Stimulated activated CD8-positive, alpha-beta memory T cell treated with anti-CD3 and anti-CD28 coated beads, Interleukin-2, amount 100 ng/mL, for 48 hours (primary cell): ENCODE data around the gene PTH1R.

ENCODE experiments used
- DNase-seq, 2 donors: peaks; one replicate each; pipeline ENCODE4 v3.0.0-alpha.2; 2020; ENCODE audit warnings: low read depth in 2 of 2

The PTH1R gene

DNA sequence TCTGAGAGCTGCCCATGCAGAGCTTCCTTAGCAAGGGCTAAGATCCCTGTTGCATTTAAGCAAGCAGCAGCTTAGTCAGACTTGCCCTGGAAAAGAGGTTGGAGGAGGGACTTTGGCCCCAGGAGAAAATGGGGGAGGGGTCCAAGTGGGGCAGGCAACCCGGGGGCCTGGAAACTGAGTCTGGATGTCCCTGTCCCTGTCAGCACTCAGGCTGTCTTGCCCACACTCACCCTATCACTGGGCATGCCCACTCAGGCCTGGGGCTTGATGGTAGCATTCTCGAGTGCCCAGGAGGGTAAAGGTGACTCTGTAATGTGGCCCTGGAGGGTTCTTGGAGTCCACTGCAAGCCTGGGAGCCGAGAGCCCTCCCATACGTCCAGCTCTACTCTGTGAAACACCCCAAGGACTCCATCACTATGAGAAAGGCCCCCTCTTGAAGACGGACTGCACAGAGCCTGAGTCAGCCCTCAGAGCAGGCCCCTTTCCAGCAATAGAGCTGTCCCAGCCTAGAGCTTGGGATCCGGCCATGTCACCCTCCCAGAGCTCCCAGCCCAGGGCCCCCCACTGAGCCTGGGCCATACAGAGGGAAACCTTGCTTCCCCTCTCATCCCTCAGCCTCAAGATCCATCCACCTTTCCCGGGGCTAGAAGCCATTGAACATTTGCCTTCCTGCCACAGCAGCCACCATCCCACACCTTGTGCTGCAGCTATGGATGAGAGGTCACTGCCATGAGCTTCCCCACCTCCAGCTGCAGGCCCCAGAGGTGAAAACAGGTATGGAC is 27.6 kb upstream of the PTH1R start:
- DNase-seq = no peak

GRCh38 chr3:46850468-46850779 is 27.1 kb upstream of the PTH1R start:
- no peak for DNase-seq

- DNase-seq = no peak
These were observed 25.9 kb upstream of the PTH1R start for GRCh38 chr3:46851364-46852333.

DNA sequence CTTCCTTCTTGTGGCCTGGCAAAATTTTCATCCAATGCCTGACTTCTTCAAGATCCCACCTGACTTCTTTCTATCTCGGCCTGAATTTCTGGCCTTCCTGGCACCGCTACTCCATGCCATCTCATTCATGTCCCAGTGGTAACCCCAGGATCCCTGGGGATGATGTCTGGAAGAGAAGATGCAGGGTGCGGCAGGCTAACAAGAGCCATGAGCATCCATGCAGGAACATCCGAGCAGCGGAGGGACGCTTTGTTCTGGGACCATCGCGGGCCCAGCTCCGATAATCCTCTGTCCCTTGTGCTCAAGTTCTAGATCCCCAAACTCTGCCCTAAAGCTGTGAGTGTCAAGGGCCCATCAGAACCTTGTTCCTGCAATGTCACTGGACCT is 25.2 kb upstream of the PTH1R start:
- no peak for DNase-seq

- no peak for DNase-seq
These were observed 24.6 kb upstream of the PTH1R start for GRCh38 chr3:46852839-46853355.

- no peak for DNase-seq
These were observed 23.8 kb upstream of the PTH1R start for GRCh38 chr3:46853441-46854415.

GRCh38 chr3:46854555-46854991 is 22.9 kb upstream of the PTH1R start:
- DNase-seq = no peak

GRCh38 chr3:46856576-46857471 is 20.7 kb upstream of the PTH1R start:
- DNase-seq = no peak

GRCh38 chr3:46857485-46858341 is 19.8 kb upstream of the PTH1R start:
- no peak for DNase-seq

GRCh38 chr3:46858456-46858855 is 19.1 kb upstream of the PTH1R start:
- DNase-seq = no peak

GRCh38 chr3:46859001-46859710 is 18.4 kb upstream of the PTH1R start:
- DNase-seq = no peak

DNA sequence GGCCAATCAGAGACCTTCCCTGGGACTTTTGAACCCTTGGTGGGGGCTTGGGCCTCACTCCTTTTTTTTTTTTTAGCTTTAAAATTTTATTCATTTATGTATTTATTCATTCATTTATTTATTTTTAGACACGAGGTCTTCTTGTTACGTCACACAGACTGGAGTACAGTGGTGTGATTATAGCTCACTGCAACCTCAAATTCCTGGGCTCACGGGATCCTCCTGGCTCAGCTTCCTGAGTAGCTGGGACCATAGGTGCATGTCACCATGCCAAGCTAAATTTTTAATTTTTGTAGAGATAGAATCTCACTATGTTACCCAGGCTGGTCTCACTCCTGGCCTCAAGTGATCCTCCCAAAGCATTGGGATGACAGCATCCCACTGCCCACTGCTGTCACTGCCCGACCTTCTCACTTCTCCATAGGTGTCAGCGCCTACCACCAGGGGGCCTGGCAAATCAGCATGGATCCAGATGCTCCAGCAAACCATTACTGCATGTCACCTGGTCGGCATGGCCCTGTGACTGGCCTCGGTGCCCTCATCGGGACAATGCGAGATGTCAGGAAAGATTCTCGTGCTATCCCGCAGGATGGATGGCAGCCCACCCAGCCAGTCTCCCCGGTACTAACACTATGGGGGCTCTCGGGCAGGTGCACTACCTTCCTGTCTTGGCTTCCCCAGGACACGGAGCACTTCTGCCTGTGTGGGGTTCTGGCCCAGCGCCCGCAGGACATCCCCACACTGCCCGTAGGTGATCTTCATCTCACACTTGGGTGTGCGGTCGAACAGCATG is 17.3 kb upstream of the PTH1R start:
- DNase-seq = no peak

DNA sequence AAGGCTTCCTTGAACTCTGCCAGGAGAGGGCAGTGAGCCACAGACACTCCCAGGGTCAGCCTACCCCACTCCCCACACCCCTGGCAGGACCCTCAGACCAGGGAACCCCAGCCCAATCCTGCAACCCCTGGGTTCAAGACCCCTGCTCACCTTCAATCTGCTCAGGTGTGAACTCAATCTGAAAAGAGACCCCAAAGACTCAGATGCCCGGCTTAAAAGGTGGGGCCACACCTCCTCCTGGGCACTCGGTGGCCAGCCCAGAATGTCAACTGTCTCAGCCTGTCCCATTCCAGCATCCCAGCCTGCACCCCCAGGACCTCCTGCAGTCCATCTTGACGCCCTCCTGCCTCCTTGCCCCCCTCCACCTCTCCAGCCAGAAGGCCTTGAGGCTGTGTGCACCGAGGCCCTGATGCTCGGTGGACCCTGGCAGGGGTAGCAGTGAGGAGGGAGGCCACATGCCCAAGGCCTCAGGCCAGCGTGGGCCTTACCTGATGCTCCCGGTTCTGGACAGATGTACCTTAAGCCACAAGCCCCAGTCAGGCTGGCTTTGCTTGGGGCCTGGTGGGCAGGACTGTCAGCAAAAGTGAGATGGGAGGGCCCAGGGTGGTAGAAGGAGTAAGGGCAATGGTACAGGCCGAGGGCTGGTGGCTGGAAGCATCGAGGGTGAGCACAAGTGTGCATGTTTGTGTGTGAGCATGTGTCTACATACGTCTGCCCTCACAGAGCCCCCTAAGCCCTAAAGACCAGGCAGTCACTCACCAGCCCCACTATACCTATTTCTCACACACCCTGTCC is 16.5 kb upstream of the PTH1R start:
- no peak for DNase-seq

DNA sequence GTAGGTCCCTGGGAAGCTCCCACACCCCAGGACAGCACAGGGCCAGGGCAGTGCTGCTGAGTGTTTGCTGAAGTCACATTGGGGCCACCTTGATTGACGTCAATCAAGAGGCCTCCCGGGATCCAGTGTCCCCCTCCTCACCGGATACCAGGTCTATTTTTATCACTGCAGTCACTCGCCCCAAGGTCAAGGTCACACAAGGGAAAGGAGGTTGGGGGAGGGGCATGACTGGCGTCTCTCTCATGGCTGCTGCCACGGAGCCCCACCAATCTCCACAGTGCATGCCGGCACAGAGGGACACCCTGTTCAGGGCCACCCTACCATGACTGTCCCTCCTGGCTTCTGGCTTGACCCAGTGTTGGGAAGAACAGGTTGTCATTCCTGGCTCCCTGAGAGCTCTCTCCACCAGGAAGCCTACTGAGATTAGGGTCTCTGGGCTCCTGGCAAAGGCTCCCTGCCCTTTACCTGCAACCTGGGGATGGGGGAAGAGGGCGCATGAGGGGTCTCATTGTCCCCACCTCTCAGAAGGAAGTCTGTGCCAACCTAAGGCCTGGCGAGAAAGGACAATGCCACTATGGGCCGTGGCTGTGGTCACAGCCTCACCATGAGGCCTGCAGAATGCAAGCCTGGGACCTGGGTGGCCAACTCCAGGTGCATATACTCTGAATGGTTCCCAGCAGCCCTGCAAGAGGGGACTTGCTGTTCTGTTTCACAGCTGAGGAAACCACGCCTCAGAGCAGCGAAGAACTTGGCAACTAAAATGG is 15.7 kb upstream of the PTH1R start:
- no peak for DNase-seq

GRCh38 chr3:46862369-46863025 is 15.0 kb upstream of the PTH1R start:
- DNase-seq = no peak

GRCh38 chr3:46863261-46863782 is 14.2 kb upstream of the PTH1R start, which contains the start of gene MYL3:
Gene MYL3 (minus strand): TSS chr3:46863444. CDS start chr3:46863390, 54 bp downstream.
- DNase-seq = no peak
